ENCODE data around the gene RAD51C. TPM values are rescaled to one million over a fixed set of nuclear protein-coding genes. Genes with fewer than 3 reads are reported as not detected.
A peak's percentile ranks its signal among the peaks of the same experiment; 100 is the strongest.

Gene RAD51C
- total and polyA plus RNA-seq, 9 of the 15 experiments (the other 6 are each of a cell fraction or from before 2014, with no cell fraction given): 93.9 to 341 (median 135) TPM

- no peak for TF ChIP-seq STAT5A (IDR thresholded peaks at IDR 0.05; ENCODE audit: borderline replicate concordance, low read length)
- no peak for TF ChIP-seq RBM17 (IDR thresholded peaks at IDR 0.05; ENCODE audit: borderline replicate concordance, low read depth, low read length)
- TF ChIP-seq THAP7 (CRISPR knock-in tag; IDR thresholded peaks at IDR 0.05): no peak
- no peak for TF ChIP-seq GTF3C2 (IDR thresholded peaks at IDR 0.05; ENCODE audit: borderline replicate concordance, extremely low read depth, insufficient read length)
- peak; percentile 44 for TF ChIP-seq SAP30 (IDR thresholded peaks at IDR 0.05; ENCODE audit: borderline replicate concordance, insufficient read depth, low read depth, low read length, poor library complexity, severe bottlenecking)
- peak; percentile 87 for TF ChIP-seq CXXC5 (CRISPR knock-in tag; IDR thresholded peaks at IDR 0.05)
- TF ChIP-seq ZNF561 (CRISPR knock-in tag; conservative IDR thresholded peaks at IDR 0.05): no peak
- TF ChIP-seq BRF1 (IDR thresholded peaks at IDR 0.05; ENCODE audit: borderline replicate concordance, extremely low read depth, insufficient read length): no peak
- peak; percentile 72 for TF ChIP-seq SMAD4 (CRISPR knock-in tag; conservative IDR thresholded peaks at IDR 0.05)
- TF ChIP-seq RNF2 (IDR thresholded peaks at IDR 0.05): no peak
- no peak for TF ChIP-seq ZNF354B (CRISPR knock-in tag; IDR thresholded peaks at IDR 0.05)
- TF ChIP-seq HDAC8 (tag; IDR thresholded peaks at IDR 0.05): no peak
- TF ChIP-seq NCOA4 (IDR thresholded peaks at IDR 0.05; ENCODE audit: partially characterized antibody): no peak
- TF ChIP-seq ERF (CRISPR knock-in tag; IDR thresholded peaks at IDR 0.05): no peak
- no peak; the same call in 1 of the 2 replicates for TF ChIP-seq ZKSCAN8 (CRISPR knock-in tag; IDR thresholded peaks at IDR 0.05)
- TF ChIP-seq MAFF (IDR thresholded peaks at IDR 0.05; ENCODE audit: low read length): no peak
- TF ChIP-seq CREB3L1 (IDR thresholded peaks at IDR 0.05; ENCODE audit: borderline replicate concordance, low read depth): no peak
- TF ChIP-seq PRDM10 (IDR thresholded peaks at IDR 0.05; ENCODE audit: partially characterized antibody): no peak
- no peak for TF ChIP-seq ZC3H8 (IDR thresholded peaks at IDR 0.05)
These were observed 63.3 kb downstream of the RAD51C start, which contains the start of gene PPM1E (continued) for GRCh38 chr17:58755577-58756245.

Data from K562 (cell line).